GM23338 (cell line): ENCODE results near the gene PDIA2. TPM values are rescaled to one million over a fixed set of nuclear protein-coding genes. Genes with fewer than 3 reads are reported as not detected.

Experiments
- ATAC-seq: fragments of 200-7000 bp; cut with Tn5 transposase; 3 replicates; pipeline ENCODE4 v1.9.1; 2020
- DNase-seq: peaks from one replicate; pipeline ENCODE4 v3.0.0-alpha.2; 2015; ENCODE audit warnings: low spot score
- H2AFZ ChIP-seq: fragments of 200-600 bp; sonication (generic); 2 replicates; pipeline ENCODE4 v1.8.0; 2016; ENCODE audit warnings: antibody characterized with exemption, mild to moderate bottlenecking, moderate library complexity
- H3F3A ChIP-seq: fragments of 200-600 bp; sonication (generic); replicated peaks from 2 replicates; pipeline ENCODE4 v1.8.0; 2017; ENCODE audit warnings: antibody characterized with exemption, mixed run types, low read depth
- H3K27ac ChIP-seq: fragments of 200-600 bp; sonication (generic); 2 replicates; pipeline ENCODE4 v1.6.1; 2016; ENCODE audit warnings: low read depth
- H3K27me3 ChIP-seq: fragments of 200-600 bp; sonication (generic); 2 replicates; pipeline ENCODE4 v1.8.0; 2016; ENCODE audit warnings: mild to moderate bottlenecking, mixed run types, moderate library complexity; ENCODE audit not compliant: insufficient read depth
- H3K36me3 ChIP-seq: fragments of 200-600 bp; sonication (generic); 2 replicates; pipeline ENCODE4 v1.8.0; 2016; ENCODE audit warnings: mild to moderate bottlenecking; ENCODE audit not compliant: insufficient read depth
- H3K4me1 ChIP-seq: fragments of 200-600 bp; sonication (generic); 2 replicates; pipeline ENCODE4 v1.8.0; 2016; ENCODE audit warnings: mild to moderate bottlenecking, moderate library complexity; ENCODE audit not compliant: insufficient read depth
- H3K4me2 ChIP-seq: fragments of 200-600 bp; sonication (generic); 2 replicates; pipeline ENCODE4 v1.7.1; 2017; ENCODE audit warnings: mixed run types
- H3K4me3 ChIP-seq: fragments of 200-600 bp; sonication (generic); 2 replicates; pipeline ENCODE4 v1.6.1; 2016; ENCODE audit warnings: mixed run types
- H3K79me2 ChIP-seq: fragments of 200-600 bp; sonication (generic); replicated peaks from 2 replicates; pipeline ENCODE4 v1.8.0; 2017; ENCODE audit warnings: mild to moderate bottlenecking; ENCODE audit not compliant: insufficient read depth
- H3K9me2 ChIP-seq: fragments of 200-600 bp; sonication (generic); 2 replicates; pipeline ENCODE4 v1.8.0; 2017; ENCODE audit not compliant: insufficient read depth
- H4K20me1 ChIP-seq: fragments of 200-600 bp; sonication (generic); replicated peaks from 2 replicates; pipeline ENCODE4 v1.8.0; 2017; ENCODE audit warnings: mild to moderate bottlenecking; ENCODE audit not compliant: insufficient read depth
- H3K27ac Mint-ChIP-seq: 2 replicates; pipeline ENCODE4 v1.8.0; 2020; ENCODE audit warnings: inconsistent platforms, mild to moderate bottlenecking, moderate library complexity, mixed read lengths
- H3K27me3 Mint-ChIP-seq: 3 replicates; pipeline ENCODE4 v1.8.0; 2022; ENCODE audit warnings: low read depth, mild to moderate bottlenecking, moderate library complexity, mixed read lengths, inconsistent platforms; ENCODE audit not compliant: insufficient read depth, poor library complexity
- H3K36me3 Mint-ChIP-seq: 3 replicates; pipeline ENCODE4 v1.8.0; 2021; ENCODE audit warnings: low read depth, mild to moderate bottlenecking, inconsistent platforms, moderate library complexity, mixed read lengths
- H3K4me1 Mint-ChIP-seq: 3 replicates; pipeline ENCODE4 v1.8.0; 2020; ENCODE audit warnings: mild to moderate bottlenecking, inconsistent platforms, mixed read lengths
- H3K4me3 Mint-ChIP-seq: 3 replicates; pipeline ENCODE4 v1.8.0; 2021; ENCODE audit warnings: moderate library complexity, mild to moderate bottlenecking, inconsistent platforms, mixed read lengths
- H3K9me3 Mint-ChIP-seq: 3 replicates; pipeline ENCODE4 v1.8.0; 2020; ENCODE audit warnings: moderate library complexity, mild to moderate bottlenecking, inconsistent platforms, mixed read lengths
- CREB1 ChIP-seq: fragments of 250-450 bp; sonication (Bioruptor Pico); IDR thresholded peaks from 2 replicates; pipeline ENCODE4 v1.5.0; 2020; ENCODE audit warnings: low read depth, mild to moderate bottlenecking, moderate library complexity
- ETS1 ChIP-seq: IDR thresholded peaks from 2 replicates; pipeline ENCODE4 v1.6.1; 2016; ENCODE audit warnings: antibody characterized with exemption
- EZH2 ChIP-seq: fragments of 200-600 bp; sonication (generic); IDR thresholded peaks from one replicate; pipeline ENCODE4 v1.8.0; 2017; ENCODE audit warnings: antibody characterized with exemption, mild to moderate bottlenecking, low read depth; ENCODE audit not compliant: unreplicated experiment
- JUNB ChIP-seq: IDR thresholded peaks from one replicate; pipeline ENCODE4 v1.6.1; 2016; ENCODE audit warnings: antibody characterized with exemption; ENCODE audit not compliant: unreplicated experiment
- POLR2AphosphoS5 ChIP-seq: IDR thresholded peaks from 2 replicates; pipeline ENCODE4 v1.6.1; 2016; ENCODE audit warnings: antibody characterized with exemption, low read depth
- REST ChIP-seq: IDR thresholded peaks from one replicate; pipeline ENCODE4 v1.6.1; 2018; ENCODE audit warnings: antibody characterized with exemption; ENCODE audit not compliant: unreplicated experiment
- ZNF331 ChIP-seq: fragments of 250-450 bp; sonication (Bioruptor Pico); IDR thresholded peaks from 2 replicates; pipeline ENCODE4 v1.5.0; 2020; ENCODE audit warnings: low read depth, mild to moderate bottlenecking, moderate library complexity
- ZNF462 ChIP-seq: fragments of 250-450 bp; sonication (Bioruptor Pico); IDR thresholded peaks from 2 replicates; pipeline ENCODE4 v1.5.0; 2020; ENCODE audit warnings: mild to moderate bottlenecking, moderate library complexity
- polyA plus RNA-seq: library from polyadenylated mRNA; unstranded; fragments of >200 nt; fragmentation: Nextera tagmentation; extraction: Ambion mirVana; gene quantifications from 2 replicates; pipeline ENCODE4 v1.2.1, GENCODE V29; 2016
- total RNA-seq: library from RNA; depleted of rRNA; stranded (reverse); fragments of >200 nt; shearing (Covaris generic); gene quantifications from 2 replicates; pipeline ENCODE4 v1.2.3, GENCODE V29; 2014

PDIA2 gene
- total and polyA plus RNA-seq, 2 experiments from 2014 or later: 0.39 to 0.87 TPM

- no peaks in the 10 kb centered on the region for H3K36me3 ChIP-seq
- no peaks in the 10 kb centered on the region for H3K9me2 ChIP-seq
- no peak overlapping the region for H3K27ac Mint-ChIP-seq
- TF ChIP-seq JUNB (no peak), ZNF462 (CRISPR knock-in tag) (no peak), EZH2 (no peak), ETS1 (no peak), POLR2AphosphoS5 (no peak), CREB1 (CRISPR knock-in tag) (no peak), ZNF331 (CRISPR knock-in tag) (no peak), REST (no peak)
- H3K4me2 ChIP-seq: no peak overlapping the region
- H3K4me3 Mint-ChIP-seq: no peak overlapping the region
- H3K4me3 ChIP-seq: no peak overlapping the region
- no peaks in the 10 kb centered on the region for H3K4me1 Mint-ChIP-seq
- no peaks in the 10 kb centered on the region; the same call in 2 of the 3 replicates for H3K9me3 Mint-ChIP-seq
- no peak overlapping the region for H3K27ac ChIP-seq
- H3F3A ChIP-seq: 0 out of 2 replicates have a peak, but pooled peaks cover 3% of the 10 kb centered on the region
- DNase-seq: no peak
- H4K20me1 ChIP-seq: no peaks in the 10 kb centered on the region
- H3K4me1 ChIP-seq: no peaks in the 10 kb centered on the region
- H3K27me3 Mint-ChIP-seq: peaks cover 21% of the 10 kb centered on the region
- no peak overlapping the region for H2AFZ ChIP-seq
- peaks cover 13% of the 10 kb centered on the region for H3K27me3 ChIP-seq
- no peaks in the 10 kb centered on the region; the same call in 2 of the 3 replicates for H3K36me3 Mint-ChIP-seq
- H3K79me2 ChIP-seq: no peaks in the 10 kb centered on the region
- no peak for ATAC-seq
Observed at GRCh38 chr16:270381-271255, 12.3 kb upstream of the PDIA2 start.
